WI38 (cell line): ENCODE results near the gene IL1RAPL2.
"Not testable (repeated sequence)": the region's sequence is repeated elsewhere in the genome, so short reads cannot be mapped to it uniquely, and the experiment has no call there.

Experiments used
- H3K4me3 ChIP-seq: 2 replicates; pipeline ENCODE4 v1.5.1; 2011; ENCODE audit warnings: low read depth, mild to moderate bottlenecking, control low read depth, low read length
- CTCF ChIP-seq: IDR thresholded peaks from 2 replicates; pipeline ENCODE4 v1.5.1; 2012; ENCODE audit warnings: low read depth, mild to moderate bottlenecking, control low read depth, low read length

The IL1RAPL2 gene

DNA sequence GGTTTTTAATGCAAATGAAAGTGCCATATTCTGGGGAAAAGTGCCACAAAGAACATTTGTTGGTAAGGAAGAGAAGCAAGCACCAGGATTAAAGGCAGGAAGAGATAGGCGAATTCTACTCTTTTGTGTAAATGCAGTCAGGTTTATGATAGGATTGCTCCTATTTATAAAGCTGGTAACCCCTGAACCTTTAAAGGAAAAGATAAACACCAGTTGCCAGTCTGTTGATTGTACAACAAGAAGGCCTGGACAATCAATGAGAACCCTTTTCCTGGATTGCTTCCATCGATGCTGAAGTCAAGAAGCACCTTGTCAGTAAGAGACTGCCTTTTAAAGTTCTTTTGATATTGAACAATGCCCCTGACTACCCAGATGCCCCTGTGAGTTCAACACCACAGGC is 1098.2 kb downstream of the IL1RAPL2 start:
- H3K4me3 ChIP-seq = no peak overlapping the region

DNA sequence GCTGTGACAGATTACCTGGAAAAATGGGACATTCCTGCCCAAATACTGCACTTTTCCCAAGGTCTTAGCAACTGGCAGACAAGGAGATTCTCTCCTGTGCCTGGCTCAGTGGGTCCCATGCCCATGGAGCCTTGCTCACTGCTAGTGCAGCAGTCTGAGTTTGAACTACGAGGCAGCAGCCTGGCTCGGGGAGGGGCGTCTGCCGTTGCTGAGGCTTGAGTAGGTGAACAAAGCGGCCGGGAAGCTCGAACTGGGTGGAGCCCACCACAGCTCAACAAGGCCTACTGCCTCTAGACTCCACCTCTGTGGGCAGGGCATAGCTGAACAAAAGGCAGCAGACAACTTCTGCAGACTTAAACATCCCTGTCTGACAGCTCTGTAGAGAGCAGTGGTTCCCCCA is 1118.3 kb downstream of the IL1RAPL2 start:
- not testable (repeated sequence) for H3K4me3 ChIP-seq

More for the DNA sequence above, 1098.2 kb downstream of the IL1RAPL2 start:
- no peak for TF ChIP-seq CTCF

DNA sequence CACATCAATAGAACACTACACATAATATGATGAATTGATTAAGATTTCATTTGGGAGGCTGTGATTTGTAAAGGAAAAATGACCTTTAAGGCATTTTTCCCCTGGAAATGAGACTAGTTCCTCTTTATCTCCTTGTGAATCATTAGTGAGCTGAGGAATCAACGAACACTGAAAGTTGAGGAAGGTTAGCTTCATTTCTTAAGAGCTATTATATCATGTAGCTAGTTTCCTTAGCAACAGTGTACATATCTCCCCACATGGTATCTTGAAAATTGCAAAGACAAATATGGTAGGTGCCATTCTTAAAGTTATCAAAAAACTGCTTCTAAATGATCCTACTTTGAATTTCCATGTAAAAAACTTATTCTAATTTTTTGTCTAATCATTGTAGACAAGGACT is 1128.8 kb downstream of the IL1RAPL2 start:
- TF ChIP-seq CTCF = no peak
- H3K4me3 ChIP-seq = no peak overlapping the region

GRCh38 chrX:105695451-105695850 is 1129.5 kb downstream of the IL1RAPL2 start:
- no peak overlapping the region for H3K4me3 ChIP-seq
- TF ChIP-seq CTCF = no peak

GRCh38 chrX:105696870-105697269 is 1130.9 kb downstream of the IL1RAPL2 start:
- no peak for TF ChIP-seq CTCF
- no peak overlapping the region for H3K4me3 ChIP-seq

- no peak for TF ChIP-seq CTCF
- H3K4me3 ChIP-seq = no peak overlapping the region
Measured at GRCh38 chrX:105697984-105698781, 1132.2 kb downstream of the IL1RAPL2 start.

DNA sequence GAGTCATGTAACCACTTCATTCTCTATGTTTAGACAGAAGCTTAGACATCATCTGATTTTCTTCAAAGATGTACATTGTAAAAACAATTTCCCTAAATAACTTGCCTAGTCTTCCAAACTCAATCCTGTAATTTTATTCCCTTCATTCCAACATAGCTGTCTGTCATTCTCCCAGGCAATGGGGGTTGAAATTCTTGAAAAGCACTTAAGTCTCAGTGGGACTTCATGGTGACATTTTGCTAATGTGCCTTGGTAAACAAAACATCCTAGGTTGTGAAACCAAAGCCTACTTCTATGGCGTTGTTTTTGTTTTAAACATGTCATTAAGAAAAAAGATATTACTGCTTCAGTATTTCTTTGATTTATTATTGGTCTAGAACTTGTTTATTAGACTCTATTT is 1134.3 kb downstream of the IL1RAPL2 start:
- TF ChIP-seq CTCF = no peak
- H3K4me3 ChIP-seq = no peak overlapping the region
